Measurements from ENCODE around the gene TATDN2. TPM values are rescaled to one million over a fixed set of nuclear protein-coding genes. Genes with fewer than 3 reads are reported as not detected.
A peak's percentile ranks its signal among the peaks of the same experiment; 100 is the strongest.

The TATDN2 gene
- total RNA-seq, 1 experiment from 2014 or later: 34.2 TPM

DNA sequence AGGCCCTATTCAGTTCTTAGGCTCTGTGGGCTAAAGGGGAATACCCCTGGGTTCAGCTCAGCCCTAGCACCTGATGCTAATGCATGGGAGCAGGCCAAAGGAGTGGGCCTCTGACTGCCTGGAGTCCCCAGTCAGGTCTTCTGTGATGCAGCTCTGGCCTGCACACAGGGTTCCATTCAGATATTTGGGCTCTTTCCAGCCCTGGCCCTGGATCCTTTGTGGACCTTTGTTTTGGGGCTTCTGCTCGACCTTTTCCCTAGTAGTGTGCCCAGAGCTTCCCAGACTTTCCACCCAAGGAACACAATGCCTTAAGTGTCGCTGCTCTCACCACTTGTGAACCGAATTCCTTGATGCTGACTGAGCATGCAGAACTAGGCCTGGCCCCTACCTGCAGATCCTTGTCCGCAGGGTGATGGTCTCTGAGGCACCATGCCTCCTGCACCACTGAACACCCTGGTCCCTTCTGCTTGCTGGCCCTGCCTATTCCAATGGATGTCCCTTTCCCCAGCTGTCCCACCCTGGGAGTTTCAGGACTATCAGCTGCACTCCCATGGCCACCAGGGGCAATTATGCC is 67.6 kb downstream of the TATDN2 start:
- intact Hi-C loops (cut with micrococcal nuclease; ENCODE audit: unreplicated experiment): no loop called here
- H3K27ac Mint-ChIP-seq (ENCODE audit: unreplicated experiment): no peak overlapping the region
- CTCF ChIA-PET: no interaction called here
- TF ChIP-seq, protein P1, sequence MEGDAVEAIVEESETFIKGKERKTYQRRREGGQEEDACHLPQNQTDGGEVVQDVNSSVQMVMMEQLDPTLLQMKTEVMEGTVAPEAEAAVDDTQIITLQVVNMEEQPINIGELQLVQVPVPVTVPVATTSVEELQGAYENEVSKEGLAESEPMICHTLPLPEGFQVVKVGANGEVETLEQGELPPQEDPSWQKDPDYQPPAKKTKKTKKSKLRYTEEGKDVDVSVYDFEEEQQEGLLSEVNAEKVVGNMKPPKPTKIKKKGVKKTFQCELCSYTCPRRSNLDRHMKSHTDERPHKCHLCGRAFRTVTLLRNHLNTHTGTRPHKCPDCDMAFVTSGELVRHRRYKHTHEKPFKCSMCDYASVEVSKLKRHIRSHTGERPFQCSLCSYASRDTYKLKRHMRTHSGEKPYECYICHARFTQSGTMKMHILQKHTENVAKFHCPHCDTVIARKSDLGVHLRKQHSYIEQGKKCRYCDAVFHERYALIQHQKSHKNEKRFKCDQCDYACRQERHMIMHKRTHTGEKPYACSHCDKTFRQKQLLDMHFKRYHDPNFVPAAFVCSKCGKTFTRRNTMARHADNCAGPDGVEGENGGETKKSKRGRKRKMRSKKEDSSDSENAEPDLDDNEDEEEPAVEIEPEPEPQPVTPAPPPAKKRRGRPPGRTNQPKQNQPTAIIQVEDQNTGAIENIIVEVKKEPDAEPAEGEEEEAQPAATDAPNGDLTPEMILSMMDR (IDR thresholded peaks at IDR 0.05; ENCODE audit: unreplicated experiment): no peak
- no peaks in the 10 kb centered on the region for H3K27me3 Mint-ChIP-seq (ENCODE audit: unreplicated experiment)
- no TSS peak for BruUV-seq (replicated peaks)
- H3K4me3 Mint-ChIP-seq (ENCODE audit: low read depth, unreplicated experiment): no peak overlapping the region
- no peak for DNase-seq
- no peaks in the 10 kb centered on the region for H3K9me3 Mint-ChIP-seq (ENCODE audit: low read depth, unreplicated experiment)
- H3K36me3 Mint-ChIP-seq (ENCODE audit: insufficient read depth, unreplicated experiment): peaks cover 48% of the 10 kb centered on the region
- no peaks in the 10 kb centered on the region for H3K4me1 Mint-ChIP-seq (ENCODE audit: low read depth, unreplicated experiment)

DNA sequence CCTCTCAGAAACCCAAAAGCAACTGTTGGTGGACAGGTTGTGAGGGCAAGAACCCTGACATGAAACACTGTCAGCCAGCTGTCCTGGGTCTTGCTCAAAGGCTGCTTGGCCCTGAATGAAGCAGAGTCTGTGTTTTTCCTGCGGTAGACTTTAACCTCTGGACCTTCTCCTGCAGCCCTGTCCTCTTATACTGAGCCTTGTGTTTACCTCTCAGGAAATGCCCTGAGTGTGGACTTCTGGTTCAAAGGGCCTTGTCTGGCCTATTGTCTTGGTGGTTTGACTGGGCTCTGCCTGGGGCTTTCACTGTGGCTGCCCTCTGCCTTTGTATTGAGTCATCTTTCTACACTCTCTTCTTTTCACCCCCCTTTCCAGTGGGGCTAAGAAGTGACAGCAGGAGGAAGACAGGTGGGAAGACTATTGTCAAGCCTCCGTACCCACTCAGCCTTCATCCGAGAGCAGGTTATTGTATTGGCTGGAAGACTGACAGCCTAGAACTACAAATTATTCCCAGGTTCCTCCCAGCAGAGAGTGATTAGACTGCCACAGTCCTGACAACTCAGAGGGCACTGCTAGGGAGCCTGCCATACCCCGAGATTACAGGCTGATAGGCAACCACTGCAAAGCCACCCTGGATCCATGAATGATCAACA is 69.2 kb downstream of the TATDN2 start:
- peaks cover 44% of the 10 kb centered on the region for H3K36me3 Mint-ChIP-seq (ENCODE audit: insufficient read depth, unreplicated experiment)
- H3K27ac Mint-ChIP-seq (ENCODE audit: unreplicated experiment): no peak overlapping the region
- BruUV-seq (replicated peaks): no TSS peak
- CTCF ChIA-PET: interaction anchor here (0.6 kb wide), 1 partner anchor 113 kb away, joined by 3 read pairs; no protein-coding TSS in a partner anchor
- H3K27me3 Mint-ChIP-seq (ENCODE audit: unreplicated experiment): no peaks in the 10 kb centered on the region
- no peak overlapping the region for H3K4me3 Mint-ChIP-seq (ENCODE audit: low read depth, unreplicated experiment)
- H3K9me3 Mint-ChIP-seq (ENCODE audit: low read depth, unreplicated experiment): no peaks in the 10 kb centered on the region
- no peak for DNase-seq
- TF ChIP-seq, protein P1 (IDR thresholded peaks at IDR 0.05; ENCODE audit: unreplicated experiment): no peak
- no peaks in the 10 kb centered on the region for H3K4me1 Mint-ChIP-seq (ENCODE audit: low read depth, unreplicated experiment)
- intact Hi-C loops (cut with micrococcal nuclease; ENCODE audit: unreplicated experiment): no loop called here

DNA sequence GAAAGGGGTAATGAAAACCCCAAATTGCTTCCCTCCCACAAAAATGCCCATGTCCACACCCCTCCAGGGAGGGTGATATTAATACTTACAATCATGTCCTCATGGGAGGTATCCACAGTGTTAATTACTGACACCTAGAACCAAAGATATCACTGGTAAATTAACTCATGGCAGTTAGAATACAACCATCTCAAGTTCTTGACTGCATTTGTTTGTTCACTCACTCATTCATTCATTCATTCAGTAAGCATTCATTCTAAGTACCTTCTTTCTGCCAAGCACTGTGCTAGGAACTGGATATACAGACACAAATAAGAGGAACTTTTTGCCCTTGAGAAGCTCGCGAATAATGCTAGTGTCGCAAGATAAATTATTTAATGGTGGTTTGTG is 69.7 kb downstream of the TATDN2 start:
- Mint-ChIP-seq H3K36me3 (ENCODE audit: insufficient read depth, unreplicated experiment) (peaks cover 41% of the 10 kb centered on the region), H3K27me3 (ENCODE audit: unreplicated experiment) (no peaks in the 10 kb centered on the region), H3K27ac (ENCODE audit: unreplicated experiment) (no peak overlapping the region), H3K9me3 (ENCODE audit: low read depth, unreplicated experiment) (no peaks in the 10 kb centered on the region), H3K4me3 (ENCODE audit: low read depth, unreplicated experiment) (no peak overlapping the region), H3K4me1 (ENCODE audit: low read depth, unreplicated experiment) (no peaks in the 10 kb centered on the region)
- intact Hi-C loops (cut with micrococcal nuclease; ENCODE audit: unreplicated experiment): no loop called here
- TF ChIP-seq, protein P1 (IDR thresholded peaks at IDR 0.05; ENCODE audit: unreplicated experiment): no peak
- CTCF ChIA-PET: no interaction called here
- no peak for DNase-seq
- BruUV-seq (replicated peaks): no TSS peak

DNA sequence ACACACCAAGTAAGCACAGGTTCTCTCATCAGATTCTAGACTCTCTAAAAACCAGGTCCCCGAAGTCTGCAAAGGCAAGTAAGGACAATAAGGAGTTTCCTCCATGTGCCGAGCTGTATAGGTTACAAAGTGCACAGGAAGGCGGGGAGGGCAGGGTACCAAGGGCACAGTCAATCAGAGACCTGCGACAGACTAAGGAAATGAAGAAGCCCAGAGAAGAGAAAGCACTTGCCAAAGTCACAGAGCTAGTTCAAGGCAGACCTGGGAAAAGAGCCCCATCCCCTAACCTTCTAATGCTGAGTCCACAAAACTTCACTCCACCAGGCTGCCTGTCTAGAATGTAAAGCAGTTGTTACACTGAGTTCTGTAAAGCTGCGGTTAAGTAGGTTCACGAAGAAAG is 71.0 kb downstream of the TATDN2 start:
- intact Hi-C loops (cut with micrococcal nuclease; ENCODE audit: unreplicated experiment): no loop called here
- Mint-ChIP-seq H3K36me3 (ENCODE audit: insufficient read depth, unreplicated experiment) (peaks cover 36% of the 10 kb centered on the region), H3K27ac (ENCODE audit: unreplicated experiment) (no peak overlapping the region), H3K27me3 (ENCODE audit: unreplicated experiment) (peaks cover 12% of the 10 kb centered on the region), H3K4me3 (ENCODE audit: low read depth, unreplicated experiment) (peak overlapping the region; percentile 82), H3K4me1 (ENCODE audit: low read depth, unreplicated experiment) (no peaks in the 10 kb centered on the region), H3K9me3 (ENCODE audit: low read depth, unreplicated experiment) (no peaks in the 10 kb centered on the region)
- DNase-seq: no peak
- CTCF ChIA-PET: no interaction called here
- TF ChIP-seq, protein P1 (IDR thresholded peaks at IDR 0.05; ENCODE audit: unreplicated experiment): no peak
- BruUV-seq (replicated peaks): no TSS peak
